H9 (cell line): ENCODE measurements around the gene RARB. TPM values are rescaled to one million over a fixed set of nuclear protein-coding genes. Genes with fewer than 3 reads are reported as not detected.

Source experiments
- DNase-seq: peaks from one replicate; pipeline ENCODE4 v3.0.0-alpha.2; 2017
- H2AFZ ChIP-seq: one replicate; pipeline ENCODE4 v1.6.1; 2013; ENCODE audit warnings: mild to moderate bottlenecking, low read length, control low read depth, moderate library complexity
- H2AK5ac ChIP-seq: 2 replicates; pipeline ENCODE4 v1.6.1; 2013; ENCODE audit warnings: low read length, control low read depth, mixed read lengths; ENCODE audit not compliant: insufficient read length
- H2BK120ac ChIP-seq: one replicate; pipeline ENCODE4 v1.6.1; 2013; ENCODE audit warnings: low read depth, mild to moderate bottlenecking, low read length, control low read depth, inconsistent platforms; ENCODE audit not compliant: poor library complexity, severe bottlenecking
- H2BK12ac ChIP-seq: 2 replicates; pipeline ENCODE4 v1.6.1; 2013; ENCODE audit warnings: low read length, control low read depth, mixed read lengths, low read depth; ENCODE audit not compliant: insufficient read length
- H2BK15ac ChIP-seq: 2 replicates; pipeline ENCODE4 v1.6.1; 2013; ENCODE audit warnings: low read depth, low read length, control low read depth
- H2BK20ac ChIP-seq: one replicate; pipeline ENCODE4 v1.6.1; 2013; ENCODE audit warnings: low read depth, mild to moderate bottlenecking, low read length, control low read depth, inconsistent platforms; ENCODE audit not compliant: poor library complexity, severe bottlenecking
- H2BK5ac ChIP-seq: 2 replicates; pipeline ENCODE4 v1.6.1; 2013; ENCODE audit warnings: low read length, control low read depth, mixed read lengths; ENCODE audit not compliant: insufficient read length
- H3K14ac ChIP-seq: 2 replicates; pipeline ENCODE4 v1.6.1; 2013; ENCODE audit warnings: low read length, control low read depth; ENCODE audit not compliant: insufficient read depth
- H3K18ac ChIP-seq: 2 replicates; pipeline ENCODE4 v1.6.1; 2013; ENCODE audit warnings: low read depth, mild to moderate bottlenecking, mixed read lengths, low read length, control low read depth; ENCODE audit not compliant: insufficient read length
- H3K23ac ChIP-seq: 2 replicates; pipeline ENCODE4 v1.6.1; 2013; ENCODE audit warnings: low read length, control low read depth, mixed read lengths, low read depth; ENCODE audit not compliant: insufficient read length
- H3K23me2 ChIP-seq: 2 replicates; pipeline ENCODE4 v1.6.1; 2013; ENCODE audit warnings: low read depth, mild to moderate bottlenecking, mixed read lengths, low read length, control low read depth; ENCODE audit not compliant: insufficient read length, poor library complexity, severe bottlenecking
- H3K27ac ChIP-seq: 2 replicates; pipeline ENCODE4 v1.5.1; 2013; ENCODE audit warnings: low read length, control low read depth, mixed read lengths, low read depth; ENCODE audit not compliant: insufficient read length
- H3K27me3 ChIP-seq: 2 replicates; pipeline ENCODE4 v1.6.1; 2013; ENCODE audit warnings: low read length, control low read depth, inconsistent platforms; ENCODE audit not compliant: insufficient read depth
- H3K4ac ChIP-seq: 2 replicates; pipeline ENCODE4 v1.6.1; 2013; ENCODE audit warnings: low read depth, mild to moderate bottlenecking, control low read depth, inconsistent platforms, low read length, moderate library complexity
- H3K4me1 ChIP-seq: 2 replicates; pipeline ENCODE4 v1.6.1; 2013; ENCODE audit warnings: low read length, control low read depth, inconsistent platforms; ENCODE audit not compliant: insufficient read depth
- H3K4me2 ChIP-seq: 2 replicates; pipeline ENCODE4 v1.6.1; 2013; ENCODE audit warnings: low read length, control low read depth, mixed read lengths; ENCODE audit not compliant: insufficient read length, insufficient read depth
- H3K56ac ChIP-seq: 2 replicates; pipeline ENCODE4 v1.6.1; 2013; ENCODE audit warnings: low read depth, mild to moderate bottlenecking, mixed read lengths, low read length, control low read depth; ENCODE audit not compliant: insufficient read length
- H3K79me1 ChIP-seq: 2 replicates; pipeline ENCODE4 v1.6.1; 2013; ENCODE audit warnings: low read depth, mild to moderate bottlenecking, moderate library complexity, low read length, control low read depth, inconsistent platforms; ENCODE audit not compliant: insufficient read depth, poor library complexity, severe bottlenecking
- H3K79me2 ChIP-seq: 2 replicates; pipeline ENCODE4 v1.6.1; 2013; ENCODE audit warnings: low read length, control low read depth, inconsistent platforms; ENCODE audit not compliant: insufficient read depth
- H3K9ac ChIP-seq: 2 replicates; pipeline ENCODE4 v1.6.1; 2013; ENCODE audit warnings: low read length, control low read depth, mixed read lengths; ENCODE audit not compliant: insufficient read length; ENCODE audit errors: extremely low read depth
- H3K9me3 ChIP-seq: one replicate; pipeline ENCODE4 v1.6.1; 2013; ENCODE audit warnings: low read depth, low read length, inconsistent platforms; ENCODE audit not compliant: control insufficient read depth
- H3T11ph ChIP-seq: one replicate; pipeline ENCODE4 v1.6.1; 2013; ENCODE audit warnings: mild to moderate bottlenecking, low read length, control low read depth, inconsistent platforms
- H4K20me1 ChIP-seq: one replicate; pipeline ENCODE4 v1.6.1; 2013; ENCODE audit not compliant: control insufficient read depth, insufficient read length, insufficient read depth
- H4K5ac ChIP-seq: 2 replicates; pipeline ENCODE4 v1.6.1; 2013; ENCODE audit warnings: low read depth, mild to moderate bottlenecking, mixed read lengths, low read length, control low read depth; ENCODE audit not compliant: insufficient read length
- H4K8ac ChIP-seq: replicated peaks from 2 replicates; pipeline ENCODE4 v1.6.1; 2013; ENCODE audit warnings: low read length, control low read depth, mixed read lengths, low read depth; ENCODE audit not compliant: insufficient read length
- H4K91ac ChIP-seq: 2 replicates; pipeline ENCODE4 v1.6.1; 2013; ENCODE audit warnings: low read depth, mild to moderate bottlenecking, moderate library complexity, mixed read lengths, low read length, control low read depth; ENCODE audit not compliant: insufficient read length
- H3K27ac Mint-ChIP-seq, 3 experiments: 2 replicates in 2 of 3; 3 replicates in 1 of 3; pipeline ENCODE4 v1.8.0; 2020 to 2021; ENCODE audit warnings: mixed read lengths in 3 of 3, mild to moderate bottlenecking in 1 of 3, moderate library complexity in 1 of 3
- H3K27me3 Mint-ChIP-seq: 2 replicates; pipeline ENCODE4 v1.8.0; 2021; ENCODE audit warnings: low read depth, mild to moderate bottlenecking, moderate library complexity, mixed read lengths
- H3K36me3 Mint-ChIP-seq, 3 experiments: 2 replicates in 2 of 3; 3 replicates in 1 of 3; pipeline ENCODE4 v1.8.0; 2020 to 2021; ENCODE audit warnings: low read depth in 3 of 3, mixed read lengths in 3 of 3; ENCODE audit not compliant: insufficient read depth in 1 of 3
- H3K4me1 Mint-ChIP-seq, 2 experiments: 2 replicates each; pipeline ENCODE4 v1.8.0; 2020; ENCODE audit warnings: mixed read lengths in 2 of 2
- H3K4me3 Mint-ChIP-seq, 2 experiments: 2 replicates in 1 of 2; 3 replicates in 1 of 2; pipeline ENCODE4 v1.8.0; 2020 to 2021; ENCODE audit warnings: mild to moderate bottlenecking in 2 of 2, mixed read lengths in 2 of 2, moderate library complexity in 1 of 2
- H3K9me3 Mint-ChIP-seq, 2 experiments: 2 replicates in 1 of 2; 3 replicates in 1 of 2; pipeline ENCODE4 v1.8.0; 2020; ENCODE audit warnings: mild to moderate bottlenecking in 2 of 2, mixed read lengths in 2 of 2, moderate library complexity in 1 of 2
- CTCF ChIP-seq: fragments of 200-600 bp; sonication (generic); conservative IDR thresholded peaks from 3 replicates; pipeline ENCODE4 v1.8.0; 2021; ENCODE audit warnings: antibody characterized with exemption, mild to moderate bottlenecking
- WGBS: extraction: QIAGEN DNeasy Blood & Tissue Kit; methylation state at CpG from one replicate; pipeline ENCODE4 v1.1.7; 2013; ENCODE audit warnings: missing lambda C conversion rate, low lambda C conversion rate, mixed read lengths; ENCODE audit not compliant: insufficient read length; ENCODE audit errors: extremely low coverage; 5-methylcytosine and 5-hydroxymethylcytosine counted together
- total RNA-seq: library from RNA; stranded (reverse); gene quantifications from 2 replicates; pipeline ENCODE4 v1.2.1, GENCODE V29; 2021

Gene RARB
- total RNA-seq, 1 experiment from 2014 or later: 0.22 TPM

DNA sequence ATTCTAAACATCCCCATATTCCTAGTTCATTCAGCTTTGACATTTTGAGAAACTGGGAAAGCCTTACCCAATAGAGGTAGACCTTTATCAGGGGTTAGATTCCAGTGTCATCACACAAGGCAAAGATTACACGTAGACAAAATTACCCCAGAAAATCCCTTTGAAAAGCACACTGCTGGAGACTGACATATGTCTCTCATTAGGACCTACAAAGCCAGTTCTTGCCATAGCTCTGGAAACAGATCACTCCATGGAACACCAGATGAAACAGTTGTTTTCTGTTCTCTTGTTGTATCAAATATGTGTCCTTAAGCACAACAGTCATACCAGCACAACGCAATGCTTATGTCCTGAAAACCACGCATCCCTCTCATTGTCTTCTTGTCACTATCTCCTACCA lies 44.7 kb downstream of the RARB start:
- no peaks in the 10 kb centered on the region for H4K20me1 ChIP-seq
- no peak overlapping the region for H4K8ac ChIP-seq
- H3K79me1 ChIP-seq: no peaks in the 10 kb centered on the region
- no peaks in the 10 kb centered on the region for H3K9me3 ChIP-seq
- H3K4me1 ChIP-seq: no peaks in the 10 kb centered on the region; the same call in 1 of the 2 replicates
- no peaks in the 10 kb centered on the region for H3K36me3 Mint-ChIP-seq
- H2AFZ ChIP-seq: no peak overlapping the region
- H3K56ac ChIP-seq: no peak overlapping the region
- no peaks in the 10 kb centered on the region for H3K27me3 ChIP-seq
- H3K14ac ChIP-seq: no peak overlapping the region
- no peak overlapping the region for H2BK5ac ChIP-seq
- WGBS: no CpG with 5 or more reads among the region's 3 CpGs
- H3T11ph ChIP-seq: no peak overlapping the region
- no peaks in the 10 kb centered on the region for H3K27me3 Mint-ChIP-seq
- no peaks in the 10 kb centered on the region for H3K9me3 Mint-ChIP-seq
- no peak overlapping the region for H4K91ac ChIP-seq
- no peak overlapping the region for H3K4me3 Mint-ChIP-seq
- H3K9ac ChIP-seq: no peak overlapping the region
- peaks cover 9 to 10% of the 10 kb centered on the region in 2 experiments; a peak in 3 of 4 replicates for H3K4me1 Mint-ChIP-seq
- H3K18ac ChIP-seq: no peak overlapping the region
- no peak overlapping the region for H2BK15ac ChIP-seq
- H3K23ac ChIP-seq: no peak overlapping the region
- no peak for TF ChIP-seq CTCF
- no peak overlapping the region; a peak in 1 of 7 replicates for H3K27ac Mint-ChIP-seq
- no peak overlapping the region for H3K4ac ChIP-seq
- no peak overlapping the region for H3K4me2 ChIP-seq
- H3K23me2 ChIP-seq: no peaks in the 10 kb centered on the region
- H2BK120ac ChIP-seq: no peak overlapping the region
- H2BK12ac ChIP-seq: no peak overlapping the region
- H4K5ac ChIP-seq: no peak overlapping the region
- H2AK5ac ChIP-seq: no peak overlapping the region
- no peak overlapping the region for H3K27ac ChIP-seq
- no peak overlapping the region for H2BK20ac ChIP-seq
- H3K79me2 ChIP-seq: no peaks in the 10 kb centered on the region
- no peak for DNase-seq
